GM23338 (cell line): ENCODE data around the gene TMSB4Y. TPM values are rescaled to one million over a fixed set of nuclear protein-coding genes. Genes with fewer than 3 reads are reported as not detected.

Experiments used
- ATAC-seq: fragments of 200-7000 bp; cut with Tn5 transposase; 3 replicates; pipeline ENCODE4 v1.9.1; 2020
- DNase-seq: peaks from one replicate; pipeline ENCODE4 v3.0.0-alpha.2; 2015; ENCODE audit warnings: low spot score
- H2AFZ ChIP-seq: fragments of 200-600 bp; sonication (generic); 2 replicates; pipeline ENCODE4 v1.8.0; 2016; ENCODE audit warnings: antibody characterized with exemption, mild to moderate bottlenecking, moderate library complexity
- H3F3A ChIP-seq: fragments of 200-600 bp; sonication (generic); replicated peaks from 2 replicates; pipeline ENCODE4 v1.8.0; 2017; ENCODE audit warnings: antibody characterized with exemption, mixed run types, low read depth
- H3K27ac ChIP-seq: fragments of 200-600 bp; sonication (generic); 2 replicates; pipeline ENCODE4 v1.6.1; 2016; ENCODE audit warnings: low read depth
- H3K27me3 ChIP-seq: fragments of 200-600 bp; sonication (generic); 2 replicates; pipeline ENCODE4 v1.8.0; 2016; ENCODE audit warnings: mild to moderate bottlenecking, mixed run types, moderate library complexity; ENCODE audit not compliant: insufficient read depth
- H3K36me3 ChIP-seq: fragments of 200-600 bp; sonication (generic); 2 replicates; pipeline ENCODE4 v1.8.0; 2016; ENCODE audit warnings: mild to moderate bottlenecking; ENCODE audit not compliant: insufficient read depth
- H3K4me1 ChIP-seq: fragments of 200-600 bp; sonication (generic); 2 replicates; pipeline ENCODE4 v1.8.0; 2016; ENCODE audit warnings: mild to moderate bottlenecking, moderate library complexity; ENCODE audit not compliant: insufficient read depth
- H3K4me2 ChIP-seq: fragments of 200-600 bp; sonication (generic); 2 replicates; pipeline ENCODE4 v1.7.1; 2017; ENCODE audit warnings: mixed run types
- H3K4me3 ChIP-seq: fragments of 200-600 bp; sonication (generic); 2 replicates; pipeline ENCODE4 v1.6.1; 2016; ENCODE audit warnings: mixed run types
- H3K79me2 ChIP-seq: fragments of 200-600 bp; sonication (generic); replicated peaks from 2 replicates; pipeline ENCODE4 v1.8.0; 2017; ENCODE audit warnings: mild to moderate bottlenecking; ENCODE audit not compliant: insufficient read depth
- H3K9me2 ChIP-seq: fragments of 200-600 bp; sonication (generic); 2 replicates; pipeline ENCODE4 v1.8.0; 2017; ENCODE audit not compliant: insufficient read depth
- H4K20me1 ChIP-seq: fragments of 200-600 bp; sonication (generic); replicated peaks from 2 replicates; pipeline ENCODE4 v1.8.0; 2017; ENCODE audit warnings: mild to moderate bottlenecking; ENCODE audit not compliant: insufficient read depth
- H3K27ac Mint-ChIP-seq: 2 replicates; pipeline ENCODE4 v1.8.0; 2020; ENCODE audit warnings: inconsistent platforms, mild to moderate bottlenecking, moderate library complexity, mixed read lengths
- H3K27me3 Mint-ChIP-seq: 3 replicates; pipeline ENCODE4 v1.8.0; 2022; ENCODE audit warnings: low read depth, mild to moderate bottlenecking, moderate library complexity, mixed read lengths, inconsistent platforms; ENCODE audit not compliant: insufficient read depth, poor library complexity
- H3K36me3 Mint-ChIP-seq: 3 replicates; pipeline ENCODE4 v1.8.0; 2021; ENCODE audit warnings: low read depth, mild to moderate bottlenecking, inconsistent platforms, moderate library complexity, mixed read lengths
- H3K4me1 Mint-ChIP-seq: 3 replicates; pipeline ENCODE4 v1.8.0; 2020; ENCODE audit warnings: mild to moderate bottlenecking, inconsistent platforms, mixed read lengths
- H3K4me3 Mint-ChIP-seq: 3 replicates; pipeline ENCODE4 v1.8.0; 2021; ENCODE audit warnings: moderate library complexity, mild to moderate bottlenecking, inconsistent platforms, mixed read lengths
- H3K9me3 Mint-ChIP-seq: 3 replicates; pipeline ENCODE4 v1.8.0; 2020; ENCODE audit warnings: moderate library complexity, mild to moderate bottlenecking, inconsistent platforms, mixed read lengths
- CTCF ChIP-seq, 2 experiments: fragments of 200-600 bp in 1 of 2; sonication (generic) in 1 of 2; conservative IDR thresholded peaks; 2 replicates each; pipeline versions ENCODE4 v1.5.1 to v1.6.1; 2016 to 2017; ENCODE audit warnings: antibody characterized with exemption in 2 of 2, low read depth in 2 of 2, mild to moderate bottlenecking in 2 of 2, moderate library complexity in 1 of 2
- ETS1 ChIP-seq: IDR thresholded peaks from 2 replicates; pipeline ENCODE4 v1.6.1; 2016; ENCODE audit warnings: antibody characterized with exemption
- EZH2phosphoT487 ChIP-seq: fragments of 200-600 bp; sonication (generic); IDR thresholded peaks from one replicate; pipeline ENCODE4 v1.8.1; 2018; ENCODE audit warnings: antibody characterized with exemption; ENCODE audit not compliant: unreplicated experiment
- NANOG ChIP-seq: IDR thresholded peaks from 2 replicates; pipeline ENCODE4 v1.6.1; 2016; ENCODE audit warnings: antibody characterized with exemption, borderline replicate concordance
- REST ChIP-seq: IDR thresholded peaks from one replicate; pipeline ENCODE4 v1.6.1; 2018; ENCODE audit warnings: antibody characterized with exemption; ENCODE audit not compliant: unreplicated experiment
- ZNF114 ChIP-seq: fragments of 250-450 bp; sonication (Bioruptor Pico); IDR thresholded peaks from 2 replicates; pipeline ENCODE4 v1.5.0; 2020; ENCODE audit warnings: mild to moderate bottlenecking, moderate library complexity
- polyA plus RNA-seq: library from polyadenylated mRNA; unstranded; fragments of >200 nt; fragmentation: Nextera tagmentation; extraction: Ambion mirVana; gene quantifications from 2 replicates; pipeline ENCODE4 v1.2.1, GENCODE V29; 2016
- total RNA-seq: library from RNA; depleted of rRNA; stranded (reverse); fragments of >200 nt; shearing (Covaris generic); gene quantifications from 2 replicates; pipeline ENCODE4 v1.2.3, GENCODE V29; 2014

TMSB4Y gene
- total and polyA plus RNA-seq, 2 experiments from 2014 or later, result 9.8 to 12.2 TPM

- H3F3A ChIP-seq, result no peaks in the 10 kb centered on the region
- no peaks in the 10 kb centered on the region for H3K9me2 ChIP-seq
- peak overlapping the region; percentile 69 for H3K4me3 ChIP-seq
- no peak overlapping the region for H2AFZ ChIP-seq
- peaks cover 16% of the 10 kb centered on the region for H3K4me1 ChIP-seq
- peaks cover 43% of the 10 kb centered on the region for H3K79me2 ChIP-seq
- H3K27ac Mint-ChIP-seq, result peak overlapping the region; percentile 100
- H3K4me1 Mint-ChIP-seq, result peaks cover 11% of the 10 kb centered on the region; the same call in 2 of the 3 replicates
- no peaks in the 10 kb centered on the region for H4K20me1 ChIP-seq
- peaks cover 7% of the 10 kb centered on the region for H3K27me3 Mint-ChIP-seq
- peak; percentile 70 for ATAC-seq
- peak overlapping the region; percentile 87 for H3K4me2 ChIP-seq
- H3K27me3 ChIP-seq, result no peaks in the 10 kb centered on the region
- TF ChIP-seq EZH2phosphoT487 (no peak), NANOG (no peak), ZNF114 (CRISPR knock-in tag) (no peak), CTCF (conservative IDR thresholded peaks at IDR 0.05; ENCODE audit: low read depth in 2 of 2) (no peak), REST (no peak)
- H3K4me3 Mint-ChIP-seq, result peak overlapping the region; percentile 88
- DNase-seq, result peak; percentile 77
- H3K36me3 Mint-ChIP-seq, result peaks cover 27% of the 10 kb centered on the region; the same call in 2 of the 3 replicates
- H3K27ac ChIP-seq, result peak overlapping the region; percentile 100
- no peaks in the 10 kb centered on the region for H3K36me3 ChIP-seq
- H3K9me3 Mint-ChIP-seq, result peaks cover 3% of the 10 kb centered on the region; the same call in 1 of the 3 replicates
Measured at GRCh38 chrY:13704121-13704930, 627 bp downstream of the TMSB4Y start.

- Mint-ChIP-seq H3K27me3 (peaks cover 7% of the 10 kb centered on the region), H3K9me3 (peaks cover 3% of the 10 kb centered on the region; the same call in 1 of the 3 replicates), H3K4me1 (peaks cover 11% of the 10 kb centered on the region; the same call in 2 of the 3 replicates), H3K27ac (peak overlapping the region; percentile 79), H3K4me3 (peak overlapping the region; percentile 88), H3K36me3 (peaks cover 31% of the 10 kb centered on the region; the same call in 2 of the 3 replicates)
- Histone ChIP-seq H3K4me2 (peak overlapping the region; percentile 87), H3K27me3 (no peaks in the 10 kb centered on the region), H3K79me2 (peaks cover 46% of the 10 kb centered on the region), H3F3A (no peaks in the 10 kb centered on the region), H3K36me3 (no peaks in the 10 kb centered on the region), H4K20me1 (no peaks in the 10 kb centered on the region), H3K27ac (peak overlapping the region; percentile 100), H3K4me3 (peak overlapping the region; percentile 69), H2AFZ (no peak overlapping the region), H3K9me2 (no peaks in the 10 kb centered on the region), H3K4me1 (peaks cover 16% of the 10 kb centered on the region)
- ATAC-seq (peak; percentile 11; the same call in 2 of the 3 replicates), DNase-seq (peak; percentile 41)
- TF ChIP-seq ETS1 (no peak), NANOG (no peak), CTCF (conservative IDR thresholded peaks at IDR 0.05; ENCODE audit: low read depth in 2 of 2) (no peak)
Measured at GRCh38 chrY:13705197-13705596, 1.5 kb downstream of the TMSB4Y start.
